ENCODE measurements around the gene CHSY1.
"Not testable (repeated sequence)": the region's sequence is repeated elsewhere in the genome, so short reads cannot be mapped to it uniquely, and the experiment has no call there.

CHSY1 gene, protein sequence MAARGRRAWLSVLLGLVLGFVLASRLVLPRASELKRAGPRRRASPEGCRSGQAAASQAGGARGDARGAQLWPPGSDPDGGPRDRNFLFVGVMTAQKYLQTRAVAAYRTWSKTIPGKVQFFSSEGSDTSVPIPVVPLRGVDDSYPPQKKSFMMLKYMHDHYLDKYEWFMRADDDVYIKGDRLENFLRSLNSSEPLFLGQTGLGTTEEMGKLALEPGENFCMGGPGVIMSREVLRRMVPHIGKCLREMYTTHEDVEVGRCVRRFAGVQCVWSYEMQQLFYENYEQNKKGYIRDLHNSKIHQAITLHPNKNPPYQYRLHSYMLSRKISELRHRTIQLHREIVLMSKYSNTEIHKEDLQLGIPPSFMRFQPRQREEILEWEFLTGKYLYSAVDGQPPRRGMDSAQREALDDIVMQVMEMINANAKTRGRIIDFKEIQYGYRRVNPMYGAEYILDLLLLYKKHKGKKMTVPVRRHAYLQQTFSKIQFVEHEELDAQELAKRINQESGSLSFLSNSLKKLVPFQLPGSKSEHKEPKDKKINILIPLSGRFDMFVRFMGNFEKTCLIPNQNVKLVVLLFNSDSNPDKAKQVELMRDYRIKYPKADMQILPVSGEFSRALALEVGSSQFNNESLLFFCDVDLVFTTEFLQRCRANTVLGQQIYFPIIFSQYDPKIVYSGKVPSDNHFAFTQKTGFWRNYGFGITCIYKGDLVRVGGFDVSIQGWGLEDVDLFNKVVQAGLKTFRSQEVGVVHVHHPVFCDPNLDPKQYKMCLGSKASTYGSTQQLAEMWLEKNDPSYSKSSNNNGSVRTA

GRCh38 chr15:101251830-101252820 lies at the start of gene CHSY1:
Gene CHSY1, minus strand, starts transcription at chr15:101252048. Its CDS starts 592 bp downstream, at chr15:101251456.
- peak within 1 kb of the TSS; percentile 98 for H3K4me3 ChIP-seq (ENCODE audit: low read length)
- TF ChIP-seq ZNF274 (IDR thresholded peaks at IDR 0.05; ENCODE audit: low read depth, low read length): no peak

- no peak for TF ChIP-seq ZNF274 (IDR thresholded peaks at IDR 0.05; ENCODE audit: low read depth, low read length)
- H3K4me3 ChIP-seq (ENCODE audit: low read length): no peak overlapping the region; the same call in 1 of the 2 replicates
These were observed 44.9 kb upstream of the CHSY1 start for GRCh38 chr15:101296418-101297405.

DNA sequence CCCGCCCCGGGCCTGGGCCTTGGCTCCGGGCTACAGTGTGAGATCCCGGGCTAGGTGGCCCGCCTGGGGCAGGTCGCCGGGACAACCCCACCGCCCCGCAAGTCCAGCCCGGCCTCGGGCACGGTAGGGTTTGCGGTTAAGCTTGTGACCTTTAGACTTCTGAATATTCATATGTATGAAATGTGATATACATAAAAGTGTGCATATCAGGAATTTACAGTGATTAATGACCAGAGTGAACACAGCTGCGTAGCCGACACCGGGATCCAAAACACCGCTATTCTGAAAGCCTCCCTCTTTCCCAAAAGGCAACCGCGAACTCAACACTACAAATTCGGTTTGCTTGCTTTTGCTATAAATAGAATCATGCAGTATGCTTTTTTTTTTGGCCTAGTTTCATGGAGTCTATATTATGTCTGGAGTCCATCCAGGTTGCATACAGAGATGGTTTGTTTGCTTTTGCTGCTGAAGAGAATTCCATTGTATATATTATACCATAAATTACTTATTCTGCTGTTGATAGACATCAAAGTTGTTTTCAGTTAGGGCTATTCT lies 43.8 kb upstream of the CHSY1 start:
- no peak for TF ChIP-seq ZNF274 (IDR thresholded peaks at IDR 0.05; ENCODE audit: low read depth, low read length)
- peak overlapping the region; percentile 98 for H3K4me3 ChIP-seq (ENCODE audit: low read length)

- H3K4me3 ChIP-seq (ENCODE audit: low read length): peak within 1 kb of the TSS; percentile 98
- no peak for TF ChIP-seq ZNF274 (IDR thresholded peaks at IDR 0.05; ENCODE audit: low read depth, low read length)
These were observed 43.1 kb upstream of the CHSY1 start, which contains the start of gene SNRPA1 for GRCh38 chr15:101294731-101295606. Gene SNRPA1, minus strand, starts transcription at chr15:101295248. Its CDS starts 70 bp downstream, at chr15:101295178.

GRCh38 chr15:101293122-101293521 lies 41.3 kb upstream of the CHSY1 start:
- peak overlapping the region; percentile 98 for H3K4me3 ChIP-seq (ENCODE audit: low read length)
- TF ChIP-seq ZNF274 (IDR thresholded peaks at IDR 0.05; ENCODE audit: low read depth, low read length): no peak

DNA sequence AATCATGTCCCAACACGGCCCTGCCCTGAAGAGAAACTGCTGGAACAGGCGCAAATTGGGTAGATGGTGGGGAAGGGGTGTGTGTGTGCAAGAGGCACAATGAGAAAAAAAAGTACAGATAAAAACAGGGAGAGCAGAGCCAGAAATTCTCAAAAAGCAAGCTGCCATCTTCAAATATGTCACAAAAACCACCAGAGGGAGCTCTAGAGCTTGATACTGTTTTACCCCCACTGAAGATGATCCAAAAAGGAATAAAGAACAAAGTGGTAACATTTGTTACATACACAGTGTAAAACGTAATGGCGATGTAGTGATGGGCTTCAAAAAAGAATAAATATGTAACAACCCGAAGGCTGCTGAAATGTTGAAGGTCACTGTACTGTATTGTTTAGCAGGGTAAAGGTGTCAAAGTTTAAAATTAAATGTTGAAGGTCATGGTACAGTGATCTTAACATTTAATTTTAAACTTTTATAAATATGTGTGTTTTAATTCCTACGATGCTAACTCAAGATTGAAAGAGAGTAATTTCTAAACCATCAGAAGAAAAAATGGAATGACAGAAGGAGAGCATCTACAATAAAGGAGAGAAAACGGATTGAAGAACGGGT lies 37.2 kb upstream of the CHSY1 start:
- no peak for TF ChIP-seq ZNF274 (IDR thresholded peaks at IDR 0.05; ENCODE audit: low read depth, low read length)
- H3K4me3 ChIP-seq (ENCODE audit: low read length): no peak overlapping the region

DNA sequence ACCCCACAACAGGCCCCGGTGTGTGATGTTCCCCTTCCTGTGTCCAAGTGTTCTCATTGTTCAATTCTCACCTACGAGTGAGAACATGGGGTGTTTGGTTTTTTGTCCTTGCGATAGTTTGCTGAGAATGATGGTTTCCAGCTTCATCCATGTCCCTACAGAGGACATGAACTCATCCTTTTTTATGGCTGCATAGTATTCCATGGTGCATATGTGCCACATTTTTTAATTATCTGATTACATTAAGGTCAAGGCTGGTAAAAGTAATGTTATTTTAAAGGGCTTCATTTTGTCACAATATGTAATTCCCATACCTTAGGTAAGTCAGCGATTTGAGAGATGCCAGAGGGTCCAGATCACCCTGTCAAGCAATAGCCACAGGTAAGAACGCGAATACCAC lies 35.5 kb upstream of the CHSY1 start:
- H3K4me3 ChIP-seq (ENCODE audit: low read length): not testable (repeated sequence)

GRCh38 chr15:101286471-101287114 lies 34.7 kb upstream of the CHSY1 start:
- H3K4me3 ChIP-seq (ENCODE audit: low read length): no peak overlapping the region
- TF ChIP-seq ZNF274 (IDR thresholded peaks at IDR 0.05; ENCODE audit: low read depth, low read length): no peak

DNA sequence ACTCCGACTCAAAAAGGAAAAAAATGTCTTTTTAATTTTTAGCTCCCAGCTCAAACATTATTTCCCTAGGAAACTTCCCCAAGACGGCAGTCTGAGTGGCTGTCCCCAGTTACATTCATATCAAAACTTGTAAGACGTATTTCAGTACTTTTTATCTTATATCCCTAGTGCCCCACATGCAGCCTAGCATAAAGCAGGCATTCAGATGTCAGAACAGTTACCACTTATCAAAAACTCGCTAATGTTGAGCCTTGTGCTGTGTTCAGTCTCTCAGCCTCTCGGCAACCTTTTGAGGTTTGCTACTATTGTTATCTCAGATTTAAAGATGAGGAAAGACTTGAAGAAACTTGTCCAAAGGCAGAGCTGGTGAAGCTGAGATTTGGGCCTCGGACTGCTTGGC lies 32.1 kb upstream of the CHSY1 start:
- H3K4me3 ChIP-seq (ENCODE audit: low read length): no peak overlapping the region
- TF ChIP-seq ZNF274 (IDR thresholded peaks at IDR 0.05; ENCODE audit: low read depth, low read length): no peak

DNA sequence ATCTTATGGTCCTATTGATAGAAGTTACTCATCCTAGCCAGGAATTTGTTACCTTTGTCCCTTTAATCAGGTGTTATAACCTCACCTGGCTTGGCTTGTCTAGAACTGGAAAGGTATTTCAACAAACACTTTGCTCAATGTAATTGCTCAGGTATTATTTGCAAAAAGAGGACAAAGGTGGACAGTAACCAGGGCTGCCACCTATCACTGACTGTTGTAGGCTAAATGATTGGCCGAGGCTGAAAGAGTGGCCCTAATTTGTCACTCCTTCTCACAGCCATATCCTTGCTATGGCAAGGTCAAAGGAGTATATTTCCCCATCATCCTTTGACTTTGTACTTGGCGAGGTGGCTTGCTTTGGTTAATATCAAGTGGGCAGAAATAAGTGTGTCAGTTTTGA lies 28.2 kb upstream of the CHSY1 start:
- no peak overlapping the region for H3K4me3 ChIP-seq (ENCODE audit: low read length)
- no peak for TF ChIP-seq ZNF274 (IDR thresholded peaks at IDR 0.05; ENCODE audit: low read depth, low read length)
